Measurements from ENCODE around the gene CBX5. TPM values are rescaled to one million over a fixed set of nuclear protein-coding genes. Genes with fewer than 3 reads are reported as not detected.
A peak's percentile ranks its signal among the peaks of the same experiment; 100 is the strongest.
"Not testable (repeated sequence)": the region's sequence is repeated elsewhere in the genome, so short reads cannot be mapped to it uniquely, and the experiment has no call there.

Gene CBX5
- total and polyA plus RNA-seq, 9 donors = 57.2 to 89.1 (median 70.0) TPM

- Histone ChIP-seq H3K27ac (ENCODE audit: low read length) (no peak overlapping the region), H3K4me1 (ENCODE audit: control insufficient read depth, insufficient read depth, low read length) (peaks cover 7% of the 10 kb centered on the region), H3K36me3 (ENCODE audit: control insufficient read depth, insufficient read depth, low read length) (peaks cover 59% of the 10 kb centered on the region), H3K4me3 (ENCODE audit: low read length) (no peak overlapping the region), H3K27me3 (ENCODE audit: control insufficient read depth, insufficient read depth, low read length) (no peaks in the 10 kb centered on the region), H3K9me3 (replicated peaks; ENCODE audit: control insufficient read depth, low read depth, low read length) (no peaks in the 10 kb centered on the region)
- no peak for DNase-seq
- WGBS (ENCODE audit: insufficient coverage) = 94% methylated on average over 3 of the region's 6 CpGs
Measured at GRCh38 chr12:54246011-54246641, 33.8 kb downstream of the CBX5 start.

GRCh38 chr12:54240971-54241588, 38.8 kb downstream of the CBX5 start:
- peaks cover 2% of the 10 kb centered on the region for H3K4me1 ChIP-seq (ENCODE audit: control insufficient read depth, insufficient read depth, low read length)
- no peak overlapping the region for H3K4me3 ChIP-seq (ENCODE audit: low read length)
- no peak overlapping the region for H3K27ac ChIP-seq (ENCODE audit: low read length)
- DNase-seq = no peak
- H3K27me3 ChIP-seq (ENCODE audit: control insufficient read depth, insufficient read depth, low read length) = no peaks in the 10 kb centered on the region
- no peaks in the 10 kb centered on the region for H3K9me3 ChIP-seq (replicated peaks; ENCODE audit: control insufficient read depth, low read depth, low read length)
- H3K36me3 ChIP-seq (ENCODE audit: control insufficient read depth, insufficient read depth, low read length) = peaks cover 48% of the 10 kb centered on the region
- whole genome bisulfite sequencing (ENCODE audit: insufficient coverage) = no CpG with 5 or more reads among the region's 2 CpGs

GRCh38 chr12:54240129-54240528, 39.8 kb downstream of the CBX5 start:
- no peaks in the 10 kb centered on the region for H3K27me3 ChIP-seq (ENCODE audit: control insufficient read depth, insufficient read depth, low read length)
- WGBS (ENCODE audit: insufficient coverage) = no CpG with 5 or more reads among the region's 2 CpGs
- no peak overlapping the region for H3K4me3 ChIP-seq (ENCODE audit: low read length)
- no peak for DNase-seq
- peaks cover 41% of the 10 kb centered on the region for H3K36me3 ChIP-seq (ENCODE audit: control insufficient read depth, insufficient read depth, low read length)
- H3K9me3 ChIP-seq (replicated peaks; ENCODE audit: control insufficient read depth, low read depth, low read length) = no peaks in the 10 kb centered on the region
- H3K4me1 ChIP-seq (ENCODE audit: control insufficient read depth, insufficient read depth, low read length) = peaks cover 2% of the 10 kb centered on the region
- H3K27ac ChIP-seq (ENCODE audit: low read length) = no peak overlapping the region

GRCh38 chr12:54239620-54240019, 40.3 kb downstream of the CBX5 start:
- Histone ChIP-seq H3K4me1 (ENCODE audit: control insufficient read depth, insufficient read depth, low read length) (peaks cover 2% of the 10 kb centered on the region), H3K27me3 (ENCODE audit: control insufficient read depth, insufficient read depth, low read length) (no peaks in the 10 kb centered on the region), H3K36me3 (ENCODE audit: control insufficient read depth, insufficient read depth, low read length) (peaks cover 36% of the 10 kb centered on the region), H3K27ac (ENCODE audit: low read length) (no peak overlapping the region), H3K9me3 (replicated peaks; ENCODE audit: control insufficient read depth, low read depth, low read length) (no peaks in the 10 kb centered on the region), H3K4me3 (ENCODE audit: low read length) (no peak overlapping the region)
- DNase-seq = no peak

GRCh38 chr12:54238531-54238930, 41.4 kb downstream of the CBX5 start:
- DNase-seq = no peak
- WGBS (ENCODE audit: insufficient coverage) = 100% methylated on average over 1 of the region's 1 CpG
- no peaks in the 10 kb centered on the region for H3K9me3 ChIP-seq (replicated peaks; ENCODE audit: control insufficient read depth, low read depth, low read length)
- no peak overlapping the region for H3K27ac ChIP-seq (ENCODE audit: low read length)
- H3K36me3 ChIP-seq (ENCODE audit: control insufficient read depth, insufficient read depth, low read length) = peaks cover 31% of the 10 kb centered on the region
- no peaks in the 10 kb centered on the region for H3K27me3 ChIP-seq (ENCODE audit: control insufficient read depth, insufficient read depth, low read length)
- H3K4me1 ChIP-seq (ENCODE audit: control insufficient read depth, insufficient read depth, low read length) = peaks cover 2% of the 10 kb centered on the region
- H3K4me3 ChIP-seq (ENCODE audit: low read length) = no peak overlapping the region

GRCh38 chr12:54232790-54233189, 47.1 kb downstream of the CBX5 start:
- no peaks in the 10 kb centered on the region for H3K9me3 ChIP-seq (replicated peaks; ENCODE audit: control insufficient read depth, low read depth, low read length)
- H3K27ac ChIP-seq (ENCODE audit: low read length) = no peak overlapping the region
- no peaks in the 10 kb centered on the region for H3K27me3 ChIP-seq (ENCODE audit: control insufficient read depth, insufficient read depth, low read length)
- H3K36me3 ChIP-seq (ENCODE audit: control insufficient read depth, insufficient read depth, low read length) = peaks cover 3% of the 10 kb centered on the region
- 67% methylated on average over 2 of the region's 2 CpGs for WGBS (ENCODE audit: insufficient coverage)
- peaks cover 4% of the 10 kb centered on the region for H3K4me1 ChIP-seq (ENCODE audit: control insufficient read depth, insufficient read depth, low read length)
- DNase-seq = no peak
- H3K4me3 ChIP-seq (ENCODE audit: low read length) = no peak overlapping the region

- H3K27me3 ChIP-seq (ENCODE audit: control insufficient read depth, insufficient read depth, low read length); H3K36me3 ChIP-seq (ENCODE audit: control insufficient read depth, insufficient read depth, low read length); H3K4me3 ChIP-seq (ENCODE audit: low read length); H3K4me1 ChIP-seq (ENCODE audit: control insufficient read depth, insufficient read depth, low read length); DNase-seq; H3K27ac ChIP-seq (ENCODE audit: low read length); H3K9me3 ChIP-seq (replicated peaks; ENCODE audit: control insufficient read depth, low read depth, low read length): not testable (repeated sequence)
- 71% methylated on average over 2 of the region's 3 CpGs for WGBS (ENCODE audit: insufficient coverage)
Measured at GRCh38 chr12:54231269-54231668, 48.7 kb downstream of the CBX5 start.

GRCh38 chr12:54230555-54230954, 49.4 kb downstream of the CBX5 start:
- DNase-seq = no peak
- WGBS (ENCODE audit: insufficient coverage) = 75% methylated on average over 2 of the region's 2 CpGs
- no peak overlapping the region for H3K27ac ChIP-seq (ENCODE audit: low read length)

GRCh38 chr12:54229624-54230212, 50.2 kb downstream of the CBX5 start:
- Histone ChIP-seq H3K27ac (ENCODE audit: low read length) (peak overlapping the region; percentile 31), H3K4me3 (ENCODE audit: low read length) (no peak overlapping the region), H3K9me3 (replicated peaks; ENCODE audit: control insufficient read depth, low read depth, low read length) (no peaks in the 10 kb centered on the region), H3K36me3 (ENCODE audit: control insufficient read depth, insufficient read depth, low read length) (no peaks in the 10 kb centered on the region), H3K4me1 (ENCODE audit: control insufficient read depth, insufficient read depth, low read length) (peaks cover 8% of the 10 kb centered on the region), H3K27me3 (ENCODE audit: control insufficient read depth, insufficient read depth, low read length) (no peaks in the 10 kb centered on the region)
- peak; percentile 72 for DNase-seq
- 53% methylated on average over 2 of the region's 4 CpGs for WGBS (ENCODE audit: insufficient coverage)

More at GRCh38 chr12:54230555-54230954, 49.4 kb downstream of the CBX5 start:
- H3K36me3 ChIP-seq (ENCODE audit: control insufficient read depth, insufficient read depth, low read length) = no peaks in the 10 kb centered on the region
- no peaks in the 10 kb centered on the region for H3K9me3 ChIP-seq (replicated peaks; ENCODE audit: control insufficient read depth, low read depth, low read length)
- no peak overlapping the region for H3K4me3 ChIP-seq (ENCODE audit: low read length)
- peaks cover 8% of the 10 kb centered on the region for H3K4me1 ChIP-seq (ENCODE audit: control insufficient read depth, insufficient read depth, low read length)
- H3K27me3 ChIP-seq (ENCODE audit: control insufficient read depth, insufficient read depth, low read length) = no peaks in the 10 kb centered on the region

- no peak overlapping the region for H3K4me3 ChIP-seq (ENCODE audit: low read length)
- no peaks in the 10 kb centered on the region for H3K36me3 ChIP-seq (ENCODE audit: control insufficient read depth, insufficient read depth, low read length)
- H3K9me3 ChIP-seq (replicated peaks; ENCODE audit: control insufficient read depth, low read depth, low read length) = no peaks in the 10 kb centered on the region
- peak; percentile 87 for DNase-seq
- H3K27me3 ChIP-seq (ENCODE audit: control insufficient read depth, insufficient read depth, low read length) = no peaks in the 10 kb centered on the region
- no CpG with 5 or more reads among the region's 1 CpG for WGBS (ENCODE audit: insufficient coverage)
- peak overlapping the region; percentile 31 for H3K27ac ChIP-seq (ENCODE audit: low read length)
- peaks cover 8% of the 10 kb centered on the region for H3K4me1 ChIP-seq (ENCODE audit: control insufficient read depth, insufficient read depth, low read length)
Measured at GRCh38 chr12:54228471-54228870, 51.5 kb downstream of the CBX5 start.
